Measurements from ENCODE around the gene ZCCHC24.

- no peak for TF ChIP-seq CTCF (IDR thresholded peaks at IDR 0.05)
- no peak for TF ChIP-seq EP300 (IDR thresholded peaks at IDR 0.05; ENCODE audit: low read depth)
Measured at GRCh38 chr10:79436850-79437103, 8.6 kb downstream of the ZCCHC24 start.
